ENCODE measurements around the gene VCPKMT. TPM values are rescaled to one million over a fixed set of nuclear protein-coding genes. Genes with fewer than 3 reads are reported as not detected.

Gene VCPKMT
- total RNA-seq, 2 experiments from 2014 or later: 7.5 to 9.5 TPM

DNA sequence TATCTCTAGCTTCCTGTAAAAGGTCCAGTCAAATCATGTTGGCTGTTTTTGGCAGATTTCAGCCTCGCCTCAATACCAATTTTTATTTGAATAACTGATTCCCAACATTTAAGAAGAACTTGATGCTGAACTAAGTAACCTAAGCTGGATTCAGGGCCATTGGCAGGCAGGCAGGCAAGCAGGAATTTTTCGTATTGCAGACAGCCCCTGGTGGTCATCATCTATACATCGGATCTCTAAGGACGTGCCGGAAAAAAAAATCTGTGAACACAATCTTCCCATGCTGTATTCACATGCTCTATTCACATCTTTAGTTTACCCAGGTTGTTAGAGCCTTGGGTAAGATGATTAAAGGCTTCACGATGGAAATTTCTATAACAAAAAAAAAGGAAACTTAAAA, 7.0 kb downstream of the VCPKMT start:
- ChIA-PET CTCF (interaction anchor here (0.7 to 1.0 kb wide), 2 partner anchors 247 to 258 kb away, joined by 3 read pairs; no protein-coding TSS in a partner anchor), POLR2A (interaction anchor here (1.0 kb wide), 1 partner anchor 106 kb away, joined by 4 read pairs; no protein-coding TSS in a partner anchor)

GRCh38 chr14:50107850-50108249, 8.5 kb downstream of the VCPKMT start:
- peaks cover 43% of the 10 kb centered on the region for H3K36me3 Mint-ChIP-seq (ENCODE audit: low read depth)
- CTCF ChIA-PET: interaction anchor here (0.7 to 1.5 kb wide), 7 partner anchors 70 to 474 kb away, joined by 3 to 6 read pairs (median 3); partner anchors contain the start of gene NEMF
- no peaks in the 10 kb centered on the region for H3K9me3 Mint-ChIP-seq
- no peak overlapping the region for H3K27ac Mint-ChIP-seq
- POLR2A ChIA-PET: interaction anchor here (0.6 to 5.6 kb wide), 5 partner anchors 9 to 258 kb away, joined by 3 to 39 read pairs (median 4); partner anchors contain the start of genes NEMF and VCPKMT
- no peak for DNase-seq
- H3K4me1 Mint-ChIP-seq: peaks cover 38% of the 10 kb centered on the region
- H3K27me3 Mint-ChIP-seq: no peaks in the 10 kb centered on the region
- no peak overlapping the region for H3K4me3 Mint-ChIP-seq

More for the DNA sequence above, 7.0 kb downstream of the VCPKMT start:
- Mint-ChIP-seq H3K36me3 (ENCODE audit: low read depth) (peaks cover 48% of the 10 kb centered on the region), H3K4me1 (peaks cover 38% of the 10 kb centered on the region), H3K9me3 (no peaks in the 10 kb centered on the region), H3K4me3 (no peak overlapping the region), H3K27ac (no peak overlapping the region), H3K27me3 (no peaks in the 10 kb centered on the region)
- DNase-seq: no peak

DNA sequence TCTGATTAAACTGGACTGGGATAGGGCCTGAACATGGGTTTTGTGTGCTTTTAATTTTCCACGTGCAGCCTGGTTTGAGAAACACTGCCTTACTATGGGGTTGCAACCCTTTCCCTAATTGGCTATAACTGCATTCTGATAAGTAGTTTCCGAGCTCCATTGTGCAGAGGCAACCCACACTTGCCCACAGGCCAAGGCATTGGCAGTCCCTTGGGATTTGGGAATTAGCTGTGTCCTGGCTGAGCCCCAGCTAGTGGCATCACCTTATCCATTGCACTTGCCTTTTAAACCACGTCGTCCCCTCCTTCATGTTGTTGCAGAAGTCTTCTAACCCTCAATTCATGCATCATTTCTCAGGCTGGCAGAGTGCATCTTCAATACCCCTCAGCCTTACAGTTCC, 10.2 kb downstream of the VCPKMT start:
- POLR2A ChIA-PET: interaction anchor here (1.4 to 5.6 kb wide), 2 partner anchors 104 to 244 kb away, joined by 6 to 39 read pairs; no protein-coding TSS in a partner anchor

DNA sequence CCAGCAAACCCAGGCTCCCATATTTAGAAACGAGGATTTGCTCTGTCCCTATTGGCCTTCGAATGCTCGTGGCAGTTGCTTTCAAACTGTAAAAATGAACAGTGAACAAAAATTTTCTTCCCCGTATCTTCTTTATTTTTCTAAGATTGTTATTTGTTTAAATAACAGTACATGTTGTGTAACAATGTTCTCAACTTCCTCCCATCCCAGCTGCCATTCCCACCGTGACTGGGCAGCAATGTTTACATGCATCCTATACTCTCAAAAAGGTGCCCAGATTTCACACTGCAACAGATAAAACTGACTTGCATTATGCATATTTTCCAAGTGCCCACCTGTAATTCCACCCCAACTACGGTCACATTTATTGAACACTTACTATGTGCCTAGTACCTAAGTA, 12.8 kb downstream of the VCPKMT start:
- ChIA-PET CTCF (interaction anchor here (0.8 to 3.2 kb wide), 9 partner anchors 42 to 250 kb away, joined by 3 to 31 read pairs (median 9); partner anchors contain the start of genes ARF6 and NEMF), POLR2A (interaction anchor here (1.2 to 10.8 kb wide), 13 partner anchors 7 to 252 kb away, joined by 3 to 100 read pairs (median 7); partner anchors contain the start of genes NEMF and VCPKMT)
- Mint-ChIP-seq H3K4me1 (peaks cover 38% of the 10 kb centered on the region), H3K27ac (no peak overlapping the region), H3K4me3 (peak overlapping the region; percentile 6), H3K9me3 (no peaks in the 10 kb centered on the region), H3K27me3 (no peaks in the 10 kb centered on the region), H3K36me3 (ENCODE audit: low read depth) (peaks cover 24% of the 10 kb centered on the region)
- no peak for DNase-seq

More for the DNA sequence above, 10.2 kb downstream of the VCPKMT start:
- DNase-seq: no peak
- Mint-ChIP-seq H3K9me3 (no peaks in the 10 kb centered on the region), H3K27ac (no peak overlapping the region), H3K36me3 (ENCODE audit: low read depth) (peaks cover 30% of the 10 kb centered on the region), H3K4me1 (peaks cover 31% of the 10 kb centered on the region), H3K4me3 (no peak overlapping the region), H3K27me3 (no peaks in the 10 kb centered on the region)
- CTCF ChIA-PET: interaction anchor here (1.4 to 3.1 kb wide), 2 partner anchors 243 to 253 kb away, joined by 3 to 27 read pairs; partner anchors contain the start of gene NEMF

GRCh38 chr14:50101417-50101816, 15.0 kb downstream of the VCPKMT start:
- peaks cover 20% of the 10 kb centered on the region for H3K36me3 Mint-ChIP-seq (ENCODE audit: low read depth)
- DNase-seq: no peak
- no peaks in the 10 kb centered on the region for H3K9me3 Mint-ChIP-seq
- POLR2A ChIA-PET: interaction anchor here (1.1 to 10.8 kb wide), 5 partner anchors 14 to 130 kb away, joined by 3 to 100 read pairs (median 3); no protein-coding TSS in a partner anchor
- CTCF ChIA-PET: interaction anchor here (0.6 to 3.2 kb wide), 7 partner anchors 15 to 239 kb away, joined by 3 to 17 read pairs (median 4); no protein-coding TSS in a partner anchor
- H3K27me3 Mint-ChIP-seq: peaks cover 7% of the 10 kb centered on the region
- no peak overlapping the region for H3K27ac Mint-ChIP-seq
- H3K4me3 Mint-ChIP-seq: no peak overlapping the region
- peaks cover 43% of the 10 kb centered on the region for H3K4me1 Mint-ChIP-seq

DNA sequence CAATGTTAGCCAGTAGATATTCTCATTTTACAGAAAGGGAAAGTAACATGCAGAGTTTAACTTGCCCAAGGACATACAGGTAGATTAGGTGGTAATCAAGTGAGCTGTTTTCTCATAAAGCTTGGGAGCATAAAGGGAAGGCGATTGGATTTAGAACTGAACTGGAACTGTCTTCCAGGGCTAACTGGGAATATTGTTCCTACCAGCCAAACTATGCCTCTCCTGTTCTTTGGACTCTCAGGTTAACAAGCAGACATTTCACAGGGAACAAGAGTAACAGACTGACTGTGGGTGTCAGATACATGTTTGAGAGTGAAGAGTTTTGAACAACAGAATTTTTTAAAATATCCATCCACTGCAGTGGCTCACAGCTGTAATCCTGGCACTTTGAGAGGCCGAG, 15.6 kb downstream of the VCPKMT start:
- H3K36me3 Mint-ChIP-seq (ENCODE audit: low read depth): peaks cover 24% of the 10 kb centered on the region
- peaks cover 7% of the 10 kb centered on the region for H3K27me3 Mint-ChIP-seq
- H3K27ac Mint-ChIP-seq: no peak overlapping the region
- ChIA-PET CTCF (interaction anchor here (0.6 to 3.2 kb wide), 5 partner anchors 102 to 468 kb away, joined by 3 to 17 read pairs (median 4); no protein-coding TSS in a partner anchor), POLR2A (interaction anchor here (1.1 to 10.8 kb wide), 4 partner anchors 15 to 130 kb away, joined by 3 to 100 read pairs (median 4); no protein-coding TSS in a partner anchor)
- no peaks in the 10 kb centered on the region for H3K9me3 Mint-ChIP-seq
- H3K4me3 Mint-ChIP-seq: no peak overlapping the region
- no peak for DNase-seq
- H3K4me1 Mint-ChIP-seq: peaks cover 49% of the 10 kb centered on the region

DNA sequence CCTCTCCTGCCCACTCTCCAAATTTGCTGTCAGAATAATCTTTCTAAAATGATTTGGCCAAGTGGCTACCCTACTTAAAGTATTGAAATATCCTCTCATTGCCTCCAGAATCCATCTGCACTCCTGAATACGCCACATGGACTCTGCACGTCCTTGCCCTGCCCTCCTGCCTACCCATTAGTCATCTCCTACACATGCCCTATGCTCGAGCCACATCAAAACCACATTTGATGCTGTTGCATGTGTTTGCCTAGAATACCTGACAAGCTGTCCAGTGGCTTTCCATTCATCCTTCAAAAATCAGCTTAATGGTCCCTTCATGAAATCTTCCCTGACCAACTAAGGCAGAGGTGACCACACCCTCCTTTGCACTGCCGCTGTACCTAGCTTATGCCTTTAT, 17.0 kb downstream of the VCPKMT start:
- H3K27me3 Mint-ChIP-seq: peaks cover 8% of the 10 kb centered on the region
- H3K4me3 Mint-ChIP-seq: no peak overlapping the region
- H3K9me3 Mint-ChIP-seq: no peaks in the 10 kb centered on the region
- ChIA-PET POLR2A (interaction anchor here (0.7 to 10.8 kb wide), 6 partner anchors 17 to 247 kb away, joined by 3 to 100 read pairs (median 4); partner anchors contain the start of gene NEMF), CTCF (interaction anchor here (1.0 to 1.8 kb wide), 2 partner anchors 231 to 237 kb away, joined by 5 read pairs; no protein-coding TSS in a partner anchor)
- peaks cover 26% of the 10 kb centered on the region for H3K36me3 Mint-ChIP-seq (ENCODE audit: low read depth)
- no peak for DNase-seq
- no peak overlapping the region for H3K27ac Mint-ChIP-seq
- H3K4me1 Mint-ChIP-seq: peaks cover 46% of the 10 kb centered on the region

GRCh38 chr14:50095895-50096294, 20.5 kb downstream of the VCPKMT start:
- Mint-ChIP-seq H3K36me3 (ENCODE audit: low read depth) (peaks cover 24% of the 10 kb centered on the region), H3K27me3 (peaks cover 16% of the 10 kb centered on the region), H3K27ac (peak overlapping the region; percentile 17), H3K9me3 (no peaks in the 10 kb centered on the region), H3K4me3 (peak overlapping the region; percentile 22), H3K4me1 (peaks cover 40% of the 10 kb centered on the region)
- CTCF ChIA-PET: interaction anchor here (0.5 to 2.6 kb wide), 9 partner anchors 9 to 243 kb away, joined by 3 to 20 read pairs (median 5); partner anchors contain the start of genes ARF6 and NEMF
- no peak for DNase-seq
- POLR2A ChIA-PET: interaction anchor here (0.9 to 10.8 kb wide), 20 partner anchors 8 to 244 kb away, joined by 3 to 100 read pairs (median 7); partner anchors contain the start of genes ARF6, NEMF and VCPKMT

DNA sequence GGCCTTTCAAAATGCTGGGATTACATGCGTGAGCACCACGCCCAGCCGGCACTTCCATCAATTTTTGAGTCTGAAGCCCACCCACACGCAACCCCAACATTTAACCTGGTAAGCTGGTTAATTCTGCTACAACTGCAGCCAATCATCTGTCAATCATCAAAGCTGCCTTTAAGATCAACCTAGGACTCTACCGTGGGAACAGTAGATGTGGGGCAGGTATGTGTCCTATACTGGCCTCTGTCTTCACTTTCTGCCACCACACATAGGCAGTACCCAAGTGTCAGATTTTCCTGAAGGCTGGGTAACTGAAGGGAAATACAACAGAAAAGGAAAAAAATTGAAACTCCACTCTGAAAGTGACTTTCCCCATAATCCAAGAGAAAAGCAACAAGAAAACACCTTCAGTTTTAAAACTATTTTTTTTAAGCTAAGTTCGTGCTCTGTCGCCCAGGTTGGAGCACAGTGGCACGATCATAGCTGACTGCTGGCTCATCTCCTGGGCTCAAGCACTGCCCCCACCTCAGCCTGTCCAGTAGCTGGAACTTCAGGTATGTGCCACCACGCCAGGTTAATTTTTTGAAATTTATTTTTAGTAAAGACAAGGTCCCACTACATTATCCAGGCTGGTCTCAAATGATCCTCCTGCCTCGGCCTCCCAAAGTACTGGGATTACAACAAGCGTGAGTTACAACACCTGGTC, 22.2 kb downstream of the VCPKMT start:
- Mint-ChIP-seq H3K9me3 (no peaks in the 10 kb centered on the region), H3K4me3 (no peak overlapping the region), H3K27me3 (peaks cover 20% of the 10 kb centered on the region), H3K4me1 (peaks cover 31% of the 10 kb centered on the region), H3K36me3 (ENCODE audit: low read depth) (peaks cover 24% of the 10 kb centered on the region), H3K27ac (no peak overlapping the region)
- ChIA-PET CTCF (interaction anchor here (0.9 to 1.8 kb wide), 5 partner anchors 12 to 232 kb away, joined by 3 to 7 read pairs (median 4); no protein-coding TSS in a partner anchor), POLR2A (interaction anchor here (1.0 to 10.7 kb wide), 5 partner anchors 11 to 224 kb away, joined by 3 to 122 read pairs (median 4); no protein-coding TSS in a partner anchor)
- DNase-seq: no peak

DNA sequence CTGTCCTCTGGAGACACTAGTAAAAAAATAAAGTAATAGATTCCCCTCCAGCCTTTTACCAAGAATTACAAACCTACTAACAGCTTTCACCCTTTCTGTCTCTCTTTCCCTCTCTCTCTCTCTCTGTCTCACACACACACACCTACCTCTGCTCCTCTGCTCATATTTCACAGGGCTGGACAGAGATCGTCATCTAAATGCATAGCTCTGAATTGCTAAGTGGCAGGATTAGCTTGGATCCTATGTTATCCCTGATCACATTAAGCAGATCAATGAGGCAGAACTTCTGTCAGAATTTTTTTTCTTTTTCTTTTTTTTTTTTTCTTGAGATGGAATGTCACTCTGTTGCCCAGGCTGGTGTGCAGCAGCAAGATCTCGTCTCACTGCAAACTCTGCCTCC, 22.9 kb downstream of the VCPKMT start:
- no peak for DNase-seq
- Mint-ChIP-seq H3K4me1 (peaks cover 35% of the 10 kb centered on the region), H3K9me3 (no peaks in the 10 kb centered on the region), H3K36me3 (ENCODE audit: low read depth) (peaks cover 23% of the 10 kb centered on the region), H3K27me3 (peaks cover 20% of the 10 kb centered on the region), H3K4me3 (no peak overlapping the region), H3K27ac (no peak overlapping the region)
- CTCF ChIA-PET: interaction anchor here (0.9 to 1.8 kb wide), 5 partner anchors 11 to 231 kb away, joined by 3 to 7 read pairs (median 4); no protein-coding TSS in a partner anchor
- POLR2A ChIA-PET: interaction anchor here (1.0 to 10.7 kb wide), 5 partner anchors 10 to 223 kb away, joined by 3 to 122 read pairs (median 4); no protein-coding TSS in a partner anchor

DNA sequence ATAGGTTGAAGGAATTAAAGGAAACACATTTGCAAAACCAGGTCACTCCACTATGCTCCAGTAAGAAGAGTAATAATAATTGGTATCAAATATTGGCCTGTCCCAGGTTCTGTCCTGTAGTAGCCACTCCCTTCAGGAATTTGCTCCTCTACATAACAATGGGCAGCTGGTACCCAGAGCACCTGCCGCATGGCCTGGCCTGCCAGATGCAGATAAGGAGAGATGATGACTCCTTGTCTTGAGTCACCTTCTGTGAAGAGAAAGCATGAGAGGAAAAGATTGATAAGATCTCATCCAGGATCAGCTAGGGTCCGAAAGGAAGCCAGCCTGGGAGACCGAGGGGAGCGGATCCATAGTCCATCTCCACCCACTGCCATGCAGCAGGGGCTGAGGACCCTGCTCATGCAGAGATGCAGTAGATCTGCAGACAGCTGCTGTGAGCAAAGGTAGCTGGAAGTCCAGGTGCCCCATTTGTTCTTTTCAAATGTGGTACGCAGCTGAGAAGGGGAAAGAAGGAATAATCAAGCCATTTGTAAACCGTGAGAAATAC, 24.3 kb downstream of the VCPKMT start:
- Mint-ChIP-seq H3K4me1 (peaks cover 48% of the 10 kb centered on the region), H3K36me3 (ENCODE audit: low read depth) (peaks cover 25% of the 10 kb centered on the region), H3K27ac (no peak overlapping the region), H3K9me3 (no peaks in the 10 kb centered on the region), H3K27me3 (peaks cover 19% of the 10 kb centered on the region), H3K4me3 (no peak overlapping the region)
- no peak for DNase-seq
- CTCF ChIA-PET: interaction anchor here (1.0 to 1.6 kb wide), 2 partner anchors 92 to 230 kb away, joined by 3 to 5 read pairs; no protein-coding TSS in a partner anchor
- POLR2A ChIA-PET: interaction anchor here (0.7 to 10.7 kb wide), 5 partner anchors 30 to 240 kb away, joined by 3 to 122 read pairs (median 3); partner anchors contain the start of gene NEMF
